GM19452 (cell line): ENCODE data around the gene RMI2.
"Not testable (repeated sequence)": the region's sequence is repeated elsewhere in the genome, so short reads cannot be mapped to it uniquely, and the experiment has no call there.

Source experiments
- ATAC-seq: cut with Tn5 transposase; IDR thresholded peaks from one replicate; pipeline ENCODE4 v1.9.1; 2021; ENCODE audit not compliant: unreplicated experiment

RMI2 gene

GRCh38 chr16:11350921-11351335 lies 5.7 kb downstream of the RMI2 start:
- ATAC-seq: no peak

GRCh38 chr16:11353158-11353557 lies 7.9 kb downstream of the RMI2 start:
- ATAC-seq: no peak

GRCh38 chr16:11354407-11354732 lies 9.1 kb downstream of the RMI2 start:
- ATAC-seq: peak; percentile 31

- peak; percentile 64 for ATAC-seq
Observed at GRCh38 chr16:11354733-11355574, 9.7 kb downstream of the RMI2 start.

- ATAC-seq: no peak
Observed at GRCh38 chr16:11355862-11356261, 10.6 kb downstream of the RMI2 start.

GRCh38 chr16:11356573-11357331 lies 11.5 kb downstream of the RMI2 start:
- ATAC-seq: no peak

GRCh38 chr16:11358531-11358930 lies 13.3 kb downstream of the RMI2 start:
- no peak for ATAC-seq

- ATAC-seq: no peak
Observed at GRCh38 chr16:11359370-11359769, 14.1 kb downstream of the RMI2 start.

- no peak for ATAC-seq
Observed at GRCh38 chr16:11360641-11361373, 15.5 kb downstream of the RMI2 start.

GRCh38 chr16:11361701-11362451 lies 16.6 kb downstream of the RMI2 start:
- ATAC-seq: no peak

GRCh38 chr16:11363927-11364258 lies 18.6 kb downstream of the RMI2 start:
- no peak for ATAC-seq

GRCh38 chr16:11367483-11367906 lies 22.2 kb downstream of the RMI2 start:
- no peak for ATAC-seq

- no peak for ATAC-seq
Observed at GRCh38 chr16:11370084-11370931, 25.0 kb downstream of the RMI2 start.

GRCh38 chr16:11370932-11371279 lies 25.6 kb downstream of the RMI2 start:
- ATAC-seq: not testable (repeated sequence)

- no peak for ATAC-seq
Observed at GRCh38 chr16:11372073-11372828, 27.0 kb downstream of the RMI2 start.

- no peak for ATAC-seq
Observed at GRCh38 chr16:11372829-11373306, 27.6 kb downstream of the RMI2 start.

- no peak for ATAC-seq
Observed at GRCh38 chr16:11374255-11374654, 29.0 kb downstream of the RMI2 start.

- no peak for ATAC-seq
Observed at GRCh38 chr16:11377154-11377553, 31.9 kb downstream of the RMI2 start.

GRCh38 chr16:11378951-11379350 lies 33.7 kb downstream of the RMI2 start:
- ATAC-seq: not testable (repeated sequence)
